NCI-H526 treated with DMSO at 0.1 percent for 48 hours (cell line): ENCODE results near the gene E4F1.

Source experiments
- DNase-seq: peaks from one replicate; lab custom pipeline; 2025; lab: John Stamatoyannopoulos, UW

The E4F1 gene

GRCh38 chr16:2206780-2207433 is 16.5 kb upstream of the E4F1 start:
- DNase-seq = no peak

GRCh38 chr16:2207872-2208271 is 15.5 kb upstream of the E4F1 start:
- DNase-seq = no peak

GRCh38 chr16:2208308-2208707 is 15.1 kb upstream of the E4F1 start:
- no peak for DNase-seq

- no peak for DNase-seq
Measured at GRCh38 chr16:2208772-2209171, 14.6 kb upstream of the E4F1 start.

- no peak for DNase-seq
Measured at GRCh38 chr16:2209258-2210008, 14.0 kb upstream of the E4F1 start.

- DNase-seq = no peak
Measured at GRCh38 chr16:2210009-2210332, 13.4 kb upstream of the E4F1 start.

- DNase-seq = no peak
Measured at GRCh38 chr16:2210386-2211365, 12.7 kb upstream of the E4F1 start, which contains the start of gene BRICD5. Gene BRICD5 (minus strand): TSS chr16:2210863. CDS start chr16:2210833, 30 bp downstream.

GRCh38 chr16:2211923-2212347 is 11.5 kb upstream of the E4F1 start:
- no peak for DNase-seq

GRCh38 chr16:2212362-2213324 is 10.7 kb upstream of the E4F1 start:
- DNase-seq = no peak

- DNase-seq = no peak
Measured at GRCh38 chr16:2213817-2214718, 9.3 kb upstream of the E4F1 start.

- no peak for DNase-seq
Measured at GRCh38 chr16:2214719-2214968, 8.7 kb upstream of the E4F1 start, which contains the start of gene PGP. Gene PGP (minus strand): TSS chr16:2214840. CDS start chr16:2214777, 63 bp downstream.

- DNase-seq = no peak
Measured at GRCh38 chr16:2216330-2216729, 7.1 kb upstream of the E4F1 start.

GRCh38 chr16:2223942-2224486 is 623 bp downstream of the E4F1 start:
- DNase-seq = no peak

GRCh38 chr16:2226245-2226793 is 2.9 kb downstream of the E4F1 start:
- no peak for DNase-seq

GRCh38 chr16:2226918-2227317 is 3.5 kb downstream of the E4F1 start:
- DNase-seq = no peak

GRCh38 chr16:2228161-2228824 is 4.9 kb downstream of the E4F1 start:
- no peak for DNase-seq

GRCh38 chr16:2229091-2229490 is 5.7 kb downstream of the E4F1 start:
- DNase-seq = no peak

- DNase-seq = no peak
Measured at GRCh38 chr16:2229632-2230250, 6.3 kb downstream of the E4F1 start.

GRCh38 chr16:2230376-2230775 is 7.0 kb downstream of the E4F1 start:
- DNase-seq = no peak
